H1 (cell line): ENCODE measurements around the gene NME3. TPM values are rescaled to one million over a fixed set of nuclear protein-coding genes. Genes with fewer than 3 reads are reported as not detected.

Experiments
- CTCF ChIA-PET: fragments of 300-600 bp; sonication (Branson Sonifier 250); formaldehyde crosslinking; loops from one replicate; lab custom pipeline; 2021; ENCODE audit not compliant: partially characterized antibody; lab: Charles Lee
- POLR2A ChIA-PET: fragments of 300-600 bp; sonication (Branson Sonifier 250); formaldehyde crosslinking; loops from one replicate; lab custom pipeline; 2021; ENCODE audit warnings: inconsistent platforms; ENCODE audit not compliant: partially characterized antibody; lab: Charles Lee
- DNase-seq, 2 experiments: peaks; one replicate each; pipeline versions ENCODE4 v3.0.0 to v3.0.0-alpha.2; 2010 to 2022; ENCODE audit warnings: low spot score in 2 of 2, low read depth in 1 of 2, mixed read lengths in 1 of 2
- FAIRE-seq: peaks from 2 replicates; lab custom pipeline; 2011; peaks lifted over from hg19 to GRCh38; lab: Jason Lieb, UNC
- H2AFZ ChIP-seq: 2 replicates; pipeline ENCODE4 v1.8.1; 2012; ENCODE audit warnings: low read length, inconsistent platforms
- H2AK5ac ChIP-seq: 2 replicates; pipeline ENCODE4 v1.6.1; 2013; ENCODE audit warnings: low read depth, low read length
- H2BK120ac ChIP-seq: replicated peaks from 2 replicates; pipeline ENCODE3; 2013; ENCODE audit warnings: low read depth, low read length, inconsistent platforms
- H2BK12ac ChIP-seq: 2 replicates; pipeline ENCODE4 v1.6.1; 2013; ENCODE audit warnings: low read depth, low read length
- H2BK15ac ChIP-seq: 2 replicates; pipeline ENCODE4 v1.6.1; 2013; ENCODE audit warnings: low read length
- H2BK20ac ChIP-seq: 2 replicates; pipeline ENCODE4 v1.6.1; 2013; ENCODE audit warnings: low read length
- H2BK5ac ChIP-seq: 2 replicates; pipeline ENCODE4 v1.6.1; 2013; ENCODE audit warnings: low read depth, low read length
- H3K14ac ChIP-seq: 2 replicates; pipeline ENCODE4 v1.6.1; 2013; ENCODE audit warnings: inconsistent platforms; ENCODE audit not compliant: insufficient read length
- H3K18ac ChIP-seq: 2 replicates; pipeline ENCODE4 v1.6.1; 2013; ENCODE audit warnings: low read length; ENCODE audit errors: extremely low read depth
- H3K23ac ChIP-seq: 2 replicates; pipeline ENCODE4 v1.6.1; 2013; ENCODE audit warnings: inconsistent platforms; ENCODE audit not compliant: insufficient read length
- H3K23me2 ChIP-seq: 2 replicates; pipeline ENCODE4 v1.6.1; 2013; ENCODE audit warnings: low read depth, low read length
- H3K27ac ChIP-seq: 2 replicates; pipeline ENCODE4 v1.6.1; 2011; ENCODE audit warnings: low read depth, low read length, inconsistent platforms
- H3K27me3 ChIP-seq, 4 experiments: replicated peaks in 1 of 4; 1 replicate in 1 of 4; 2 replicates in 3 of 4; pipeline versions ENCODE4 v1.6.1 to v1.8.1; 2011 to 2013; ENCODE audit warnings: low read length in 3 of 4, mild to moderate bottlenecking in 3 of 4, inconsistent platforms in 2 of 4, mixed read lengths in 2 of 4, moderate library complexity in 1 of 4; ENCODE audit not compliant: control insufficient read depth in 3 of 4, insufficient read depth in 3 of 4; ENCODE audit errors: extremely low read depth in 1 of 4
- H3K36me3 ChIP-seq, 4 experiments: 2 replicates each; pipeline versions ENCODE4 v1.6.1 to v1.8.1; 2011 to 2013; ENCODE audit warnings: mild to moderate bottlenecking in 4 of 4, low read length in 3 of 4, moderate library complexity in 2 of 4, control low read depth in 1 of 4, inconsistent platforms in 1 of 4; ENCODE audit not compliant: insufficient read depth in 4 of 4, control insufficient read depth in 2 of 4
- H3K4ac ChIP-seq: replicated peaks from 2 replicates; pipeline ENCODE3; 2013; ENCODE audit warnings: low read length, low read depth, mixed read lengths, inconsistent platforms; ENCODE audit not compliant: insufficient read length
- H3K4me1 ChIP-seq, 4 experiments: replicated peaks in 1 of 4; 1 replicate in 1 of 4; 2 replicates in 3 of 4; pipeline versions ENCODE4 v1.6.1 to v1.8.1; 2011 to 2013; ENCODE audit warnings: low read length in 3 of 4, inconsistent platforms in 2 of 4, mixed read lengths in 1 of 4; ENCODE audit not compliant: insufficient read depth in 4 of 4, control insufficient read depth in 3 of 4
- H3K4me2 ChIP-seq, 2 experiments: 2 replicates each; pipeline versions ENCODE4 v1.6.1 to v1.8.1; 2011 to 2013; ENCODE audit warnings: low read depth in 2 of 2, low read length in 2 of 2, control low read depth in 1 of 2, inconsistent platforms in 1 of 2, mild to moderate bottlenecking in 1 of 2; ENCODE audit not compliant: insufficient read depth in 1 of 2
- H3K4me3 ChIP-seq, 4 experiments: fragments of 200-600, 300-600 bp in 1 of 4; sonication (generic), shearing (Covaris generic), sonication (Bioruptor Twin) in 1 of 4; 2 replicates each; pipeline versions ENCODE4 v1.5.1 to v1.8.1; 2011 to 2016; ENCODE audit warnings: low read length in 4 of 4, low read depth in 3 of 4, control low read depth in 2 of 4, inconsistent platforms in 2 of 4, mild to moderate bottlenecking in 2 of 4, mixed read lengths in 1 of 4, moderate library complexity in 1 of 4; ENCODE audit not compliant: insufficient read depth in 2 of 4; ENCODE audit errors: extremely low read depth in 1 of 4
- H3K56ac ChIP-seq: replicated peaks from 2 replicates; pipeline ENCODE3; 2013; ENCODE audit warnings: low read depth, mild to moderate bottlenecking, mixed read lengths, low read length, inconsistent platforms; ENCODE audit not compliant: insufficient read length
- H3K79me1 ChIP-seq: 2 replicates; pipeline ENCODE4 v1.6.1; 2013; ENCODE audit warnings: low read depth, low read length, control low read depth
- H3K79me2 ChIP-seq, 2 experiments: 2 replicates each; pipeline versions ENCODE4 v1.6.1 to v1.8.1; 2012 to 2013; ENCODE audit warnings: low read length in 2 of 2, mild to moderate bottlenecking in 2 of 2, inconsistent platforms in 1 of 2; ENCODE audit not compliant: insufficient read depth in 2 of 2, control insufficient read depth in 1 of 2
- H3K9ac ChIP-seq, 4 experiments: replicated peaks in 1 of 4; 1 replicate in 1 of 4; 2 replicates in 3 of 4; pipeline versions ENCODE4 v1.6.1 to v1.8.1; 2011 to 2013; ENCODE audit warnings: low read depth in 3 of 4, low read length in 3 of 4, control low read depth in 2 of 4, mild to moderate bottlenecking in 2 of 4, moderate library complexity in 2 of 4, inconsistent platforms in 1 of 4; ENCODE audit errors: extremely low read depth in 1 of 4
- H3K9me3 ChIP-seq, 2 experiments: 2 replicates each; pipeline versions ENCODE4 v1.6.1 to v1.8.1; 2012 to 2013; ENCODE audit warnings: mild to moderate bottlenecking in 2 of 2, moderate library complexity in 2 of 2, control low read depth in 1 of 2, inconsistent platforms in 1 of 2, low read depth in 1 of 2, low read length in 1 of 2, mixed read lengths in 1 of 2; ENCODE audit not compliant: insufficient read depth in 2 of 2
- H4K20me1 ChIP-seq, 2 experiments: replicated peaks in 1 of 2; 2 replicates each; pipeline versions ENCODE3 to v1.8.1; 2011 to 2013; ENCODE audit warnings: inconsistent platforms in 2 of 2, low read length in 2 of 2, mild to moderate bottlenecking in 1 of 2; ENCODE audit not compliant: insufficient read depth in 2 of 2, control insufficient read depth in 1 of 2
- H4K5ac ChIP-seq: 2 replicates; pipeline ENCODE4 v1.6.1; 2013; ENCODE audit warnings: low read length, low read depth, mixed read lengths, inconsistent platforms; ENCODE audit not compliant: insufficient read length
- H4K8ac ChIP-seq: 2 replicates; pipeline ENCODE4 v1.8.0; 2013; ENCODE audit warnings: mild to moderate bottlenecking, moderate library complexity, low read length, inconsistent platforms; ENCODE audit not compliant: insufficient read depth; ENCODE audit errors: extremely low read depth
- H4K91ac ChIP-seq: replicated peaks from 2 replicates; pipeline ENCODE3; 2013; ENCODE audit warnings: low read length, mixed read lengths, inconsistent platforms; ENCODE audit not compliant: insufficient read length
- BACH1 ChIP-seq: IDR thresholded peaks from 2 replicates; pipeline ENCODE4 v1.6.1; 2012; ENCODE audit warnings: low read length, improper control_type of control experiment
- POU5F1 ChIP-seq: IDR thresholded peaks from 2 replicates; pipeline ENCODE4 v1.6.1; 2011; ENCODE audit warnings: low read depth, mild to moderate bottlenecking, low read length, moderate library complexity
- RFX5 ChIP-seq: IDR thresholded peaks from 2 replicates; pipeline ENCODE4 v1.6.1; 2011; ENCODE audit warnings: low read depth, low read length, improper control_type of control experiment, borderline replicate concordance
- SUZ12 ChIP-seq: fragments of 200-600 bp; sonication (generic); IDR thresholded peaks from 2 replicates; pipeline ENCODE4 v1.6.1; 2012; ENCODE audit warnings: mild to moderate bottlenecking, inconsistent platforms, low read length, moderate library complexity, mixed read lengths
- TCF12 ChIP-seq: IDR thresholded peaks from 2 replicates; pipeline ENCODE4 v1.6.1; 2011; ENCODE audit warnings: low read depth, mild to moderate bottlenecking, low read length
- WGBS, 2 experiments: shearing (Covaris generic) in 1 of 2; methylation state at CpG; one replicate each; pipeline versions ENCODE4 v1.1.6 to v1.1.7; 2013 to 2015; ENCODE audit warnings: low lambda C conversion rate in 2 of 2, mixed read lengths in 2 of 2, inconsistent platforms in 1 of 2, low coverage in 1 of 2, missing lambda C conversion rate in 1 of 2; ENCODE audit not compliant: insufficient replicate concordance in 2 of 2, insufficient coverage in 1 of 2, insufficient read length in 1 of 2; ENCODE audit errors: extremely low coverage in 1 of 2, missing lambda C conversion rate in 1 of 2; 5-methylcytosine and 5-hydroxymethylcytosine counted together
- polyA plus RNA-seq, 7 experiments: library from polyadenylated mRNA; depleted of rRNA in 3 of 7; stranded (reverse) in 5 of 7; unstranded in 2 of 7; fragments of >200 nt in 5 of 7; fragments of 200-250 nt in 2 of 7; gene quantifications; 1 replicate in 5 of 7; 2 replicates in 1 of 7; 4 replicates in 1 of 7; pipeline versions ENCODE4 v1.2.1 to v1.2.3, GENCODE V29; 2011 to 2013; ENCODE audit warnings: missing spikeins in 2 of 7, mixed read lengths in 2 of 7
- total RNA-seq: library from RNA; stranded (reverse); fragmentation: NEBNext Ultra II Directional; extraction: Animal tissue kit (Norgen Biotek cat#: 25700); gene quantifications from 2 replicates; pipeline ENCODE4 v1.2.1, GENCODE V29; 2021

The NME3 gene
- total and polyA plus RNA-seq, 2 of the 8 experiments (the other 6 are each of a cell fraction or from before 2014, with no cell fraction given), result 72.5 to 163 TPM

DNA sequence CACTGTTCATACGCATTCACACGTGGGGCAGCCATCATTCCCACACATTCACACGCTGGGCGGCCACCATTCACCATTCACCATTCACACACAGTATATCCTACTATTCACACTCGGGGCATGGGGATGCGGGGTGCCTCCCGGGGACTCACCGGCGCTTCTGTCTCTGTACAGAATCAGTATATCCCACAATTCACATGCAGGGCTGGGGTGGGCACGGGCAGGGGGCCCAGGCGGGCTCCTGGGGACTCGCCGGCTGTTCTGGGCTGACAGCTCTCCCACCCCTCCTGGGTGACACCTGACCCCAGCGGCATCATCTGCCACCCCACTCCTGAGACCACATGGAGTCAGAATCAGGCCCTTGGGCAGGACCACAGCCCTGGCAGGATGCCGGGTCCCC lies 9.6 kb downstream of the NME3 start:
- Histone ChIP-seq H4K5ac (no peak overlapping the region), H3K14ac (no peak overlapping the region), H3K18ac (no peak overlapping the region), H3K79me1 (no peaks in the 10 kb centered on the region), H3K9ac (no peak overlapping the region), H2BK120ac (no peak overlapping the region), H3K27me3 (no peaks in the 10 kb centered on the region; a peak in 1 of 7 replicates), H3K27ac (no peak overlapping the region), H3K4me3 (no peak overlapping the region), H4K8ac (no peak overlapping the region), H4K20me1 (peaks cover 1 to 8% of the 10 kb centered on the region in 2 experiments), H3K4ac (no peak overlapping the region), H3K4me2 (no peak overlapping the region), H3K23ac (no peak overlapping the region), H4K91ac (no peak overlapping the region), H2BK5ac (no peak overlapping the region), H2BK15ac (no peak overlapping the region), H3K56ac (no peak overlapping the region), H2BK12ac (no peak overlapping the region), H2AFZ (no peak overlapping the region), H3K79me2 (no peaks in the 10 kb centered on the region; a peak in 1 of 4 replicates), H3K23me2 (no peaks in the 10 kb centered on the region; the same call in 1 of the 2 replicates), H3K36me3 (peaks cover 0 to 17% (median 5%) of the 10 kb centered on the region in 4 experiments; a peak in 4 of 8 replicates), H3K9me3 (no peaks in the 10 kb centered on the region; a peak in 1 of 4 replicates), H2BK20ac (no peak overlapping the region), H2AK5ac (no peak overlapping the region), H3K4me1 (peaks cover 0 to 13% (median 7%) of the 10 kb centered on the region in 4 experiments; a peak in 5 of 7 replicates)
- WGBS, 2 experiments, result 90% methylated on average over 13 of the region's 15 CpGs; no CpG with 5 or more reads in 1 of the 2 experiments
- DNase-seq (no peak), FAIRE-seq (no peak)
- POLR2A ChIA-PET, result interaction anchor here (3.8 kb wide), 1 partner anchor 14 kb away, joined by 18 read pairs; no protein-coding TSS in a partner anchor
- TF ChIP-seq BACH1 (no peak), SUZ12 (no peak), POU5F1 (no peak), RFX5 (no peak), TCF12 (no peak)
- CTCF ChIA-PET, result interaction anchor here (0.6 to 3.3 kb wide), 4 partner anchors 11 to 182 kb away, joined by 3 to 21 read pairs (median 8); no protein-coding TSS in a partner anchor
